Measurements from ENCODE around the gene PRPF38B.
"Not testable (repeated sequence)": the region's sequence is repeated elsewhere in the genome, so short reads cannot be mapped to it uniquely, and the experiment has no call there.

The PRPF38B gene

DNA sequence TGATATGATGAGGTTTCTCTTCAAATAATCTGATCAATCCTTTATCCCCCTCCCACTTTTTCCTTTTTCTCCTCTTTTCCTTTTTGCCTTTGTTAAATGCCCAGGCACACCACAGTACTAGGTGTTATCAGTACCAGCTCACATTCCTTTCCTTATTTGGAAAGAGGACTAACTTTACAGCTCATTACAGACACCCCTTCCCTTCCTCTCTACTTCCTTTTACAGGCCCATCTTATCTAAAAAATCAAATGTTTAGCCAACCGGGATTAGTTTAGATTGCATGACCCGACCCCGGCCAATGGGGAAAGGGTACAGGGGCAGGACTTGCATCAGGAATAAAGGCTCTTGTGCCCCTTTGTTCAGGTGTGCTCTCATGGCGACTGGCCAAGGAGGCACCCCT lies 10.4 kb upstream of the PRPF38B start:
- not testable (repeated sequence) for DNase-seq

GRCh38 chr1:108685529-108685928 lies 6.6 kb upstream of the PRPF38B start:
- DNase-seq, result no peak

DNA sequence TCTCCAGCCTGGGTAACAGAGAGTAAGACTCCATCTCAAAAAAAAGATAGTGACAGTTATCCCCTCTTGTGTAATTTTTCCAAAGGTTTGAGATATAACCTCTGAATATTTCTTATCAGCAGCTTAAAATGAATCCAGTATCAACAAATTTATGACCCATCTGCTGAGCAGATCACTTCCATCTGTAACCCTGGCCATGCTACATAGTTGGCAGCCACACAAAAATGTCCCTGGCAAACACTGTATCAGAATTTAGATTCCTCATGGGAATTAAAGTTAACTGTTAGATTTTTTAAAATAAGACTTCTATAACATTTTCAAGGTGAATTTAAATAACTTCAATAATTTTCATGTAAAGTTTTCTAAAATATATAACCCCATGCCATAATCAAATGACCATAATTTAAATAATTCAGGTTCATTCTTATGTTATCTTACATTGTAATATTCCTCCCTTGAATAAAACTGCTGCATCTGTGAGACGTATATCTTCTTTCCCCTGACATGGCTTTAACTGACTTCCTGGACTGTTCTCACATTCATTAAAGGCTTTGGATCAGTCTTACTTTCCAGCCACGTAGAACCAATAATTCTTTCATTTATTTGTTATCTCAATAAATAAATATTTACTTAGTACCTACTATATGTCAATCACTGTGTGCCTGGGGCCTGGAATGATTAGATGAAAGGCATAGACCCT lies 5.3 kb upstream of the PRPF38B start:
- no peak for DNase-seq

DNA sequence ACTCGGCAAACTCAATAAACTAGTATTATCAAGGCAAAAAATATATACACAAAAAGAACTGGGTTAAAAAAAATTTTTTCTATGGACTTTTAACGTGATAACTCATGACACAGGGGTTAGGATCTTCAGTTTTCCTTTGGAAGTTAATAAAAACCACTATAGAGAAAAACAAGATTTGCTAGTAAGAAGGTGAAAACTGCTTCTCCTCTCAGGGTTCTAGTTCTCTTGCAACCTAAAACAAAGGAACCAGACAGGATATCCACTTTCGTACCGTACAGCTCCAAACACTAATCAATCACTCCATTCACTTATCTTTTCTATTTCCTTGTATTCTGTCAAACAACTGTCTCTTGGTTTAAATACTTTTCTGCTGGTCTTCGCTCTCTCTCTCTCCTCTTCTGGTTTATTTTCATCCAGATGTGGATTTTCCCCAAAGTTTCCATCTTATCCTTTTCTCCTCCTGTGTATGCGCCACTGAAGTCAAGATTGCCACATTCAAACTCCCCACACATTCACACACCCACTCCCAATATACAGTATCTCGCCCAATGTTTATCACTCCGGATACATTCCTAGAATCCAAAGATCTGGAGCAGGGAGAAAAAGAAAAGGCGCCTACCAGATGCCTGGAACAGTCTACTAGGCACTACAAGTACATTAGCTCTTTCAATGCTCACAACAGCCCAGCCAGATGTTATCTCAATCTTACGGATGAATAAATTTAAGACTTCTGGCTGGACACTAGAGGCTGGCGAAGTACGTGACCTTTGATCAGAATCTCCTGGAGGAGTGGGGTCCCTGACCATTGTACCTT lies 775 bp upstream of the PRPF38B start:
- DNase-seq, result no peak

GRCh38 chr1:108692724-108693655 lies 880 bp downstream of the PRPF38B start:
- no peak for DNase-seq

GRCh38 chr1:108695535-108695934 lies 3.4 kb downstream of the PRPF38B start:
- DNase-seq, result no peak

GRCh38 chr1:108699375-108700332 lies 7.5 kb downstream of the PRPF38B start:
- DNase-seq, result no peak

DNA sequence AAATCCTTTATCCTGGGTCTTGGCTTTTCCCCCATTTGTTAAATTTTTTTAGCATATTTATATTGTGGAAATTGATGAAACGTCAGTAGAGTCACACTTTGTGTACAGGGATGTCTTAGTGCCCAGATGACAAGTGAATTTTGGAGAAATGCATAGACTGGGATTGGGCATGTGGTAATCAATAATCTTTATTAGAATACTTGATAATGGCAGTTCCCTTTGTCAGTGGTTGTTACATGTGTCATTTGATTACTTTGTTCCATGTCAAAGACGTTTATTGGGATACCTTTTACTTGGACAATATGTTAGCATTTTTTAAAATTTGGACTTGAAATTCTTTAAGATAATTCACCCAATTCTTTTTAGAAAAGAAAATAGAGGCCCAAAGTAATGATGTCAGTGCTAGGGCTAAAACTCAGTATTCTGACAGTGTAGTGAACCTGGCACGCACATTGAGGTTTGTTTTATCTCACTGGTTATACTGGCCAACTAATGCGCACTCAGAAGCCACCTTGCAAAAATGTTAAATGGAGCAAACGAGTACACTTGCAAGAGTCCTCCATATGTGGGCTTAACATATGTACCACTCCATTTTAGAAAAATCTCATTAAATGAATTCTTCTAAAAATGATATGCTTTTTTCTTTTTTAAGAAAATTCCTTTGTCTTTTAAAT lies 9.2 kb downstream of the PRPF38B start:
- DNase-seq, result no peak

- not testable (repeated sequence) for DNase-seq
Observed at GRCh38 chr1:108702109-108702508, 10.0 kb downstream of the PRPF38B start.

DNA sequence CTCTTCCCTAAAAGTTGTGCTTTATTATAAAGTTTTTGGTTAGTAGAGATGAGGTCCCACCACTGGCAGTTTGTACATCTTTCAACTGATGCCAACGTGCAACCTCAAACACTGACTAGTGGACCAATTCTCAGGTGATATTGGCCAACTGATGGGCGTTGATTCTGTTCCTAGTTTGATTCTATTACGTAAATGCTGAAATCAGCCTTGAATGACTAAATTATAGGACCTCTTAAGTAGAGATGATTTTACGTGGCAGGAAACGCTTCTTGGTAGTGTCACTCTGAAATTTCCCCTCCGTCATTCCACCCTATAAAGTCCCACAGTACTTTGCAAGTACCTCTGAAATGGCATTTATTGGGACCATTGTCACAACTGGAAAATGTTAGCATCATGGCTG lies 11.8 kb downstream of the PRPF38B start:
- no peak for DNase-seq

GRCh38 chr1:108704496-108704895 lies 12.4 kb downstream of the PRPF38B start:
- no peak for DNase-seq

- no peak for DNase-seq
Observed at GRCh38 chr1:108706643-108707042, 14.5 kb downstream of the PRPF38B start.

DNA sequence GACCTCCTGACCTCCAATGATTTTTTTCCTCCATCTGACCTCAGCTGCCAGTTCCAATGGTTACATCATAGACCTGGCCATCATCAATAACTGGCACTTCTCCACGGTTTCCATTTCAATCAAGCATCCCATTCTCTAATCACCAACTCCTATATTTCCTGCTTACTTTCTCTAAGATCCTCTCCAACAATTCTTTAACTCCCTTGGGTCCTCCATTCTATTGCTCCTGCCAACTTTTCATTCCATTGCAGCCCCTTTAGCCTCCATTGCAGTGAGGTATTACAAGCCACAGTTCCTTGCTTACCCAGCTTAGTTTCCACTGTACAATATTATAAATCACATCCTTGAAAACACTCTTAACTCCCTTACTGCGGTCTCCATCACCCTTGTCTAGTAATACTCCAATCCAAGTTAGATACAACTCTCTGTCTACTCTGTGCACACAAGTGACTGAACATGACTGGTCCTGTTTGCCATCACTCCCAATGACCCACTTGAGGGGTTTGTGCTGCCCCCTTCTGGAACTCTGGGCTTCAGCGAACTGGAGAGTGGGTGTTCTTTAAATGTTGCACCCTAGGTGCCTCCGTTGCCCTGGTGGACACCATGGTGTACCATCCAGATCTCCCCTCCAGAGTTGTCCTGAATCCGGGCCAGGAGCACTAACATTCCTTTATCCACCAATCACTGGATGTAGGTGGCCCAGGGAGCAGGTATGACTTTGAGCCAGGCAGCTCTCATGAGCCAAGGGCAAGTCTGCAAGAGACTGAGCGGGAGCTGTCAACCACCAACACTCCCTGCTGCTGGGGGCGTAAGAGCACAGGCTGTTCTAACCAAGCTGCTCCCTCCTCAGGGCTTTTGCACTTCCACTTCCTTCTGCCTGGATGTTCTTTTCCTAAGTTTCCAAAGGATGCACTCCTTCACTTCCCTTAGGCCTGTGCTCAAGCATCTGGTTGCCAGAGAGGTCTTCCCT lies 16.9 kb downstream of the PRPF38B start:
- DNase-seq, result no peak

- no peak for DNase-seq
Observed at GRCh38 chr1:108712606-108713150, 20.6 kb downstream of the PRPF38B start, which contains the start of gene FNDC7. FNDC7 (plus strand) TSS chr1:108712908; CDS start chr1:108712934, 26 bp downstream.

DNA sequence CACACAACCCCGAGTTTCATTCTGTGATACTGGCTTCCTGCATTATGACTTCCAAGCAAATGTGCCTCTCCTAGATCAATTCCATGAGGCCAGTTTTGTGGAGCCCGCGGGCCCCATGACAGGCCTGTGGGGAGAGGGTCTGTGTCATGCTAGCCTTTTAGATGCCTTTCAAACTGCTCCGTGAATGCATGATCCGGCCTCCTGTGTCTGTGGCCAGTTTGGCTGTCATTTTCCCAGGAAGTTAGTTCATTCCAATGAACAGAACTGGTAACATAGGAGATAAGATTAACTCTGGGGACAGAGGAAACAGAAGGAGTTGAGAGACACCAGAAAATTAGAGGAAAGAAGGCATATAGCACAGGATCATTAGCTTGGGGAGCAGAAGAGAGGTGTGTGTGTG lies 23.8 kb downstream of the PRPF38B start:
- no peak for DNase-seq

GRCh38 chr1:108716437-108717230 lies 24.5 kb downstream of the PRPF38B start:
- no peak for DNase-seq

- no peak for DNase-seq
Observed at GRCh38 chr1:108717774-108718316, 25.7 kb downstream of the PRPF38B start.

DNA sequence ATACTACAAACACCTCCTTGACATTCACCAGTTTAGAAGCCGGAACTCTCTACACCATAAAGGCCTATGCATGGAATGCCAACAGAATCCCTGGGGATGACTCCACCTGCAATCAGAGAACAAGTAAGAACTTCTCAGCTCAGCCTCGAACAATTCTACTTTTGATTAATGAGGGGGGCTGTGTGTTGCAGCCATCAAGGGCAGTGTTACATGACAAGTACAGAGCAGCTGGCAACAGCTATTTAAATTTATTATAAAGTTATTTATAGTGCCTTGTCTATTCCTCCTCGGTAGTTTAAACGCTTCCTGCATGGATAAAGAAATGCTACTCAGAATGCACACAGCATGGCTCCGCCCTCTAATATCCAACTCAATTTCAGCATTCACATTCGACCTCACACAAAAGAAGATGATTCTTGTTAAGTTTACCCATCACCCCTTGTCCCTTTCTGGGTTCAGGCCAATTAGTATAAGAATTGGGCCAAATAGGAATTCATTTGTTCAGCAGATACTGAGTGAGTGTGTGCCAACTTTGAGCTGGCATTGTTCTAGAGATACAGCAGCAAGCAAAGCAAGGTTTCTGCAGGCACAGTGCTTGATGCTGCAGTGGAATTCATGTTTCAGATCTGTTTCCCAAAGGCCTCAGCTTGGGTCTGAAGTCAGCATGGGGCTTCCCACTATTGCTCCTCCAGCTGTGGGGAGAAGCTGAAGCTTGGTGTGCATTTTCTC lies 27.0 kb downstream of the PRPF38B start:
- no peak for DNase-seq

Data from NCI-H1436 treated with DMSO at 0.1 percent for 48 hours (cell line).